Measurements from ENCODE around the gene TTLL10. TPM values are rescaled to one million over a fixed set of nuclear protein-coding genes. Genes with fewer than 3 reads are reported as not detected.
A peak's percentile ranks its signal among the peaks of the same experiment; 100 is the strongest.

TTLL10 gene
- total and polyA plus RNA-seq, 5 experiments from 2014 or later, result not detected

DNA sequence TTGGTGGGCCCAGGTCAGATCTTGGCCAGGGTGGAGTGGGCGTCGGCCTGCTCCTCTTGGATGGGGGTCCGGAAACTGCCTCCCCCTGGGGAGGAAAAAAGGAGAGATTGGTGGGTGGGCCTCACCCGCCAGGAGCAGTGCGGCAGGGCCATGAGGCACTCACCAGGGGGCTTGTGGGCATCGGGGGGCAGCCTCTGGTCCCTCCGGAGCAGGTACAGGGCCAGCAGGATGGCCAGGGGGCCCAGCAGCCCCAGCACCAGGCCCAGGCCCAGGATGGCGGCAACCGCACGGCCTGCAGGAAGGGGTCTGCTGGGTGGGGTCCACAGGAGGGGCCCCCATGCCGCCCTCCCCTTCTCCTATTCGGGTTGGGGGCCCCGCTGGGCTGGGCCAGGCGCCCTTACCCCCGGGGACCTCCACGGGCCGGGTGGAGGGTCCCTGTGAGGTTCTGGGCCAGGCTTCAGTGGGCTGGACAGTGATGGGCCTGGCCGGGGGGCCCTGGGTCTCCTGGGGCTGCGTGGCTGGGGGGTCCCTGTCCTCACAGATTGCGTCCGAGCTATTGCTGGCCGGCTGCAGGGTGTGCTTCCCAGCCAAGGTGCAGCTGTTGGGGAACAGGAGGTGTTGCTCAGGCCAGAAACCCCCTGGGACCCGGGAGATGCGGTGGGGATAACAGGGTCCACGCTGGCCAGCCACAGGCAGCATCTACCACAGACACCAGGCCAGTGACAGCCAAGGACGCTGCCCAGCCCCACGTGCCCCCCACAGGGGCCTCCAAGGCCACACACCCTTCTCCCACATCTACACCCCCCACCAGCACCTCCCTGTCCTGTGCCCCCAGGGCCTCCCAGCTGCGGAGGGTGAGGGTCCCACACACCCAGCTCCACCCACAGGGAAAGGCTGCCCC is 38.1 kb downstream of the TTLL10 start:
- peak overlapping the region in 1 of 10 donors; percentile 52 for H3K27ac Mint-ChIP-seq
- POLR2A ChIA-PET, result no interaction called here

GRCh38 chr1:1212780-1213344 is 39.2 kb downstream of the TTLL10 start:
- no peak overlapping the region for H3K27ac Mint-ChIP-seq
- DNase-seq (peak in 5 of 10 donors; percentile 13 to 62 (median 37)), ATAC-seq (peak; percentile 16 to 21)
- peaks cover 12 to 38% (median 33%) of the 10 kb centered on the region in 4 donors for H3K4me1 Mint-ChIP-seq
- H3K4me3 Mint-ChIP-seq, result peak overlapping the region in 3 of 10 donors; percentile 10 to 34 (median 22)
- H3K27me3 Mint-ChIP-seq, result peaks cover 0 to 5% (median 0%) of the 10 kb centered on the region in 5 donors
- H3K9me3 Mint-ChIP-seq, result no peaks in the 10 kb centered on the region
- H3K36me3 Mint-ChIP-seq, result peaks cover 0 to 12% (median 10%) of the 10 kb centered on the region in 3 donors
- POLR2A ChIA-PET, result interaction anchor here (0.5 to 1.9 kb wide), 5 partner anchors 8 to 87 kb away, joined by 3 to 6 read pairs (median 3); no protein-coding TSS in a partner anchor

More for the DNA sequence above, 38.1 kb downstream of the TTLL10 start:
- peak overlapping the region in 4 of 10 donors; percentile 19 to 57 (median 30) for H3K4me3 Mint-ChIP-seq
- no peaks in the 10 kb centered on the region for H3K9me3 Mint-ChIP-seq
- ATAC-seq (no peak), DNase-seq (peak in 2 of 10 donors; percentile 7 to 55)
- H3K4me1 Mint-ChIP-seq, result peaks cover 12 to 40% (median 36%) of the 10 kb centered on the region in 4 donors
- peaks cover 0 to 5% (median 3%) of the 10 kb centered on the region in 3 donors for H3K36me3 Mint-ChIP-seq
- H3K27me3 Mint-ChIP-seq, result peaks cover 0 to 7% (median 0%) of the 10 kb centered on the region in 5 donors

DNA sequence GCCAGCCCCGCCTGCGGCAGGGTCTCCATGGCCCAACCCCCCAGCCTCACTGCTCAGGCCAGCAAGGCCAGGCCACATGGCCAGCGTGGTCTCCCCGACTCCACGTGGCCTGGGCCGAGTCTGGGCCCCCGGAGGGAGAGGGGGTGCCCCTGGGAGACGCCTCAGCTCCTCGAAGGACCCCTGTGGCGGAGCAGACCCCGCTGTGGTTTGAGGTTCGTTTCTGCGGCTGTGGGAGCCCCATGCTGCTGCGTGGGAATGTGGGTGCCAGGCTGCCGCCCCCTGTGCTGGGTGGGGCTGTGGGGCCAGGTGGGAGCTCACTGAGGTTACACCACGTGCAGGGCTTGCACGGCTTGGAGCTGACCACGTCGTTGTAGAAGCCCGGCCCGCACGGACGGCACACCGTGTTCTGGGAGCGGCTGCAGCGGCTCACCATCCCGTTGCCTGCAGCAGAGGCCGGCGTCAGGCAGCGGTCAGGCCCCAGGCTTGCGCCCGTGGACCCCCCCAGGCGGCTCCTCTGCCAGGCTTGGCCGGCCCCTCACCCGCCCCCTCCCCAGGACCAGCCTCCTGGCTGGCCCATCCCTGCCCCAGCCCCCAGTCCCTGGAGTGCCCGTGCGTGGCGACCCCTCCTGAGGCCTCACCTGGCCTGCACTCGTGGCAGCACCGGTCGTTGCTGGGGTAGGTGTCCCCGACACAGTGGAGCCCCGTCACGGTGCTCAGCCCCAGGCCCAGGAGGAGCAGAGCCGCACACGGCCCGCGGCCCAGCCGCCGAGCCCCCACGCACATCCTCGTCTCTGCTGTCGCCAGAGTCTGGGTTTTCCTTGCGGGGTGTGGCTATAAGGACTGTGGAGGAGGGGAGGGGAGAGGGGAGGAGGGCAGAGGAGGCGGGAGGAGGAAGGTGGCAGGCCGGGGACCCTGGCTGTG is 39.9 kb downstream of the TTLL10 start, which contains the start of gene TNFRSF4:
Gene TNFRSF4, minus strand, starts transcription at position 809 of the 921 bp plus-strand sequence. Its CDS starts 26 bp downstream, at position 783.
- no peaks in the 10 kb centered on the region for H3K9me3 Mint-ChIP-seq
- H3K4me1 Mint-ChIP-seq, result peaks cover 8 to 31% (median 27%) of the 10 kb centered on the region in 4 donors
- ATAC-seq, result peak; percentile 48 to 57
- no peaks in the 10 kb centered on the region for H3K27me3 Mint-ChIP-seq
- POLR2A ChIA-PET, result interaction anchor here (0.5 to 1.9 kb wide), 4 partner anchors 8 to 87 kb away, joined by 3 to 6 read pairs (median 4); no protein-coding TSS in a partner anchor
- peak within 1 kb of the TSS in 7 of 10 donors; percentile 11 to 81 (median 38) for H3K27ac Mint-ChIP-seq
- peak within 1 kb of the TSS in 9 of 10 donors; percentile 33 to 70 (median 53) for H3K4me3 Mint-ChIP-seq
- peak in 6 of 10 donors; percentile 12 to 50 (median 34) for DNase-seq
- H3K36me3 Mint-ChIP-seq, result peaks cover 0 to 20% (median 11%) of the 10 kb centered on the region in 3 donors

- ATAC-seq (no peak), DNase-seq (peak in 1 of 10 donors; percentile 23)
- peaks cover 8 to 25% (median 19%) of the 10 kb centered on the region in 4 donors for H3K4me1 Mint-ChIP-seq
- no peaks in the 10 kb centered on the region for H3K27me3 Mint-ChIP-seq
- no peaks in the 10 kb centered on the region for H3K9me3 Mint-ChIP-seq
- peak overlapping the region in 1 of 10 donors; percentile 18 for H3K4me3 Mint-ChIP-seq
- POLR2A ChIA-PET, result interaction anchor here (0.8 to 2.1 kb wide), 3 partner anchors 12 to 193 kb away, joined by 3 to 6 read pairs (median 4); partner anchors contain the start of genes B3GALT6 and SDF4
- H3K36me3 Mint-ChIP-seq, result peaks cover 0 to 31% (median 11%) of the 10 kb centered on the region in 3 donors
- H3K27ac Mint-ChIP-seq, result peak overlapping the region in 3 of 10 donors; percentile 11 to 40 (median 38)
These were observed 41.5 kb downstream of the TTLL10 start for GRCh38 chr1:1215080-1215676.

- DNase-seq, result no peak
- H3K4me3 Mint-ChIP-seq, result no peak overlapping the region
- H3K27ac Mint-ChIP-seq, result peak overlapping the region in 2 of 10 donors; percentile 56 to 90
- no peaks in the 10 kb centered on the region for H3K9me3 Mint-ChIP-seq
- no peak for ATAC-seq
- POLR2A ChIA-PET, result interaction anchor here (1.1 to 2.1 kb wide), 2 partner anchors 12 to 15 kb away, joined by 4 to 6 read pairs; partner anchors contain the start of genes B3GALT6 and SDF4
- peaks cover 0 to 38% (median 13%) of the 10 kb centered on the region in 3 donors for H3K36me3 Mint-ChIP-seq
- H3K27me3 Mint-ChIP-seq, result no peaks in the 10 kb centered on the region
- peaks cover 8 to 31% (median 19%) of the 10 kb centered on the region in 4 donors for H3K4me1 Mint-ChIP-seq
These were observed 42.4 kb downstream of the TTLL10 start for GRCh38 chr1:1215881-1216605.

- DNase-seq (no peak), ATAC-seq (no peak)
- H3K4me1 Mint-ChIP-seq, result peaks cover 8 to 34% (median 19%) of the 10 kb centered on the region in 4 donors
- H3K27ac Mint-ChIP-seq, result peak overlapping the region in 8 of 10 donors; percentile 32 to 90 (median 54)
- H3K9me3 Mint-ChIP-seq, result no peaks in the 10 kb centered on the region
- no peaks in the 10 kb centered on the region for H3K27me3 Mint-ChIP-seq
- POLR2A ChIA-PET, result interaction anchor here (0.7 kb wide), 1 partner anchor 9 kb away, joined by 3 read pairs; no protein-coding TSS in a partner anchor
- peak overlapping the region in 3 of 10 donors; percentile 5 to 22 (median 22) for H3K4me3 Mint-ChIP-seq
- H3K36me3 Mint-ChIP-seq, result peaks cover 0 to 43% (median 13%) of the 10 kb centered on the region in 3 donors
These were observed 43.3 kb downstream of the TTLL10 start for GRCh38 chr1:1216770-1217620.

DNA sequence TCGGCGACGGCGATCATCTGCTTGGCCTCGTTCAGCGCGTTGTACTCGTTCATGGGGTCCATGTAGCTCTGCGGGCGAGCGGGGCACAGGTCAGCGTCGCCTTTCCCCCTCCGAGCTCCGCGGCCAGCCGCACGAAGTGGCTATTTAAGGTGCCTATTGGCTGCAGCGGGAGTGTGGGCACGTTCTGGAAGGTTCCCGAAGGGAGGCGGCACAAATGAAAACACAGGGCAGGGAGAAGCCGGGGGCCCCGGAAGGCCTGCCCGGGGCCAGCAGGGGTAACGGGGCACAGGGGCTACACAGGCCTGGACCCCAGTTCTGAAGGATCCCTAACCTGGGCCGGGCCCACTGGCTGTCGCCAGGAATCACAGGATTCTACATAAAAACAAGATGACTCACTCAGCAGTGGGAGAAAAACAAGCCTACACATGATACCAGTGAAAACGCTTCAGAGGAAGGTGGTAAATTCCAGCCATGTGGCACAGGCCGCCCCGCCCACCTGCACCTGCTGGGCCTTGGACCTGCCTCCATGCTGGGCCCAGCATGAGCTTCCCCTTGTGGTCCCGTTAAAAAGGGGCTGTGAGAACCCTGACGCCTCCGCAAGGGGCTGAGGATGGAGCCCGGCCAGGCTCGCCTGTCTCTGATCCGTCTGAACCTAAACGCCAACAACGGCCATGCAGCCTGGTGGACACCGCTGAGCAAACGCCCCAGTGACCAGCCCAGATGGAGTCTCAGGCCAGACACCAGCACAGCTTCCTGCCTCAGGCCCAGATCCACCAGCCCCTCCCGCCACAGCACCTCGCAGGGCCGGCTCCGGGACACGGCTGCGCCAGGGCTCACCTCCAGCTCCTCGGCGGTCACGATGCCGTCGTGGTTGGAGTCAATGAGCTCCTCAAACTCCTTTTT is 44.2 kb downstream of the TTLL10 start:
- H3K36me3 Mint-ChIP-seq, result peaks cover 0 to 49% (median 16%) of the 10 kb centered on the region in 3 donors
- H3K27ac Mint-ChIP-seq, result peak overlapping the region in 2 of 10 donors; percentile 35 to 71
- H3K4me1 Mint-ChIP-seq, result peaks cover 8 to 37% (median 17%) of the 10 kb centered on the region in 4 donors
- DNase-seq (no peak), ATAC-seq (no peak)
- H3K4me3 Mint-ChIP-seq, result no peak overlapping the region
- H3K27me3 Mint-ChIP-seq, result no peaks in the 10 kb centered on the region
- no peaks in the 10 kb centered on the region for H3K9me3 Mint-ChIP-seq
- POLR2A ChIA-PET, result interaction anchor here (1.2 kb wide), 1 partner anchor 389 kb away, joined by 3 read pairs; no protein-coding TSS in a partner anchor

DNA sequence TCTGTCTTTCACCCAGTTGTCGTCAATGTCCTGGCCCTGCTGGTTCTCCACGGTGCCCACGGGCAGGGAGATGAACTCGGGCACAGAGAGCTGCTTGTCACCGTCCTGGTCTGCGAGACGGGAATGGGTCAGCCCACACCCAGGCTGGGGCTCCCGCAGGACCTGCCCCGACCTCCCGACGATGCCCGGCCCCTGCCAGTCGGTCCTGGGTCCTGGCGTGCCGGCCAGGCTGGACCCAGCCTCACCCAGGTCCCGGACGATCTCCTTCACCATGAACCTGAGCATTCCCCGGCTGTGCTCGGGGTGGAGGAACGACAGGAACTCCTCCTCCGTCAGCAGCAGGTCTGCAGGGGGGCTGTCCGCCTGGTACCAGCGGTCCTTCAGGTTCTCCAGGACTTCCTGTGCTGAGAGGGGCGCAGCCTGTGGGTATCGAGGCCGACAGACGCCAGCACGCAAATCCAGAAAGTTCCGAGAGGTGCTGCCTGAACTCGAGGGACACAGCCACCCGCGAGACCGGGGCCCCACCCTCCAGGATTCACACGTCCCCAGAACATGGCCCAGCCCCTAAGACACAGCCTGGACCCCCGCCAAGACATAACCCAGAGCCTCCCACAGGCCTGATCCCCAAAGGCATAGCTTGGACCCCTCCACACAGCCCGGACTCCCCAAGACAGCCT is 45.0 kb downstream of the TTLL10 start:
- no peaks in the 10 kb centered on the region for H3K27me3 Mint-ChIP-seq
- peaks cover 8 to 39% (median 17%) of the 10 kb centered on the region in 4 donors for H3K4me1 Mint-ChIP-seq
- peaks cover 0 to 55% (median 19%) of the 10 kb centered on the region in 3 donors for H3K36me3 Mint-ChIP-seq
- H3K9me3 Mint-ChIP-seq, result no peaks in the 10 kb centered on the region
- DNase-seq (no peak), ATAC-seq (no peak)
- peak overlapping the region in 2 of 10 donors; percentile 35 to 59 for H3K27ac Mint-ChIP-seq
- no peak overlapping the region for H3K4me3 Mint-ChIP-seq
- POLR2A ChIA-PET, result interaction anchor here (1.2 to 1.3 kb wide), 2 partner anchors 11 to 389 kb away, joined by 3 to 4 read pairs; no protein-coding TSS in a partner anchor

DNA sequence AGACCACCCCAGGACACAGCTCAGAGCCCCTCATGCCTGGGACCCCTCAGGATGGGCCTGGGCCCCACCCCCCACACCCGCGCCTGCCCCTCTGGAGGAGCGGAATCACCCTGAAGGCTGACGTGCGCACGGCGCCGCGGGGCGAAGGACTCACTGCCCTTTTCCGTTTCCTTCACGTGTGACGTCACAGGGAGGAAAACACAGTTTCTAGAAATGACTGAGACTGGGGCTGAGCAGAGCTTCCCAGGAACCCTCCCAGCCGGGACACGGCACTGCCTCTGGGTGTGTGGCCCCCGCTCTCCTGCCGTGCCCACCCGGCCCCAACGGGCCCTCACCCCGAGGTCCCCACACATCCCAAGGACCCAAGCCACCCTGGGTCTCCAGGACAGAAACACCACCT is 45.7 kb downstream of the TTLL10 start:
- ATAC-seq (no peak), DNase-seq (no peak)
- Mint-ChIP-seq H3K27me3 (no peaks in the 10 kb centered on the region), H3K4me3 (no peak overlapping the region), H3K36me3 (peaks cover 0 to 61% (median 21%) of the 10 kb centered on the region in 3 donors), H3K27ac (no peak overlapping the region), H3K4me1 (peaks cover 5 to 35% (median 15%) of the 10 kb centered on the region in 4 donors), H3K9me3 (no peaks in the 10 kb centered on the region)
- POLR2A ChIA-PET, result interaction anchor here (1.3 kb wide), 1 partner anchor 12 kb away, joined by 4 read pairs; no protein-coding TSS in a partner anchor

Data from naive thymus-derived CD8-positive, alpha-beta T cell (primary cell).